Smooth muscle cell (in vitro differentiated cells): ENCODE measurements around the gene BEGAIN. TPM values are rescaled to one million over a fixed set of nuclear protein-coding genes. Genes with fewer than 3 reads are reported as not detected.

Experiments
- DNase-seq: peaks from one replicate; lab custom pipeline; 2025; ENCODE audit not compliant: unreplicated experiment; lab: John Stamatoyannopoulos, UW
- H2AFZ ChIP-seq: fragments of 200-600 bp; sonication (generic); 2 replicates; pipeline ENCODE4 v1.6.0; 2016; ENCODE audit warnings: antibody characterized with exemption, low read depth, mild to moderate bottlenecking
- H3F3A ChIP-seq: fragments of 200-600 bp; sonication (generic); 2 replicates; pipeline ENCODE4 v1.6.0; 2017; ENCODE audit warnings: antibody characterized with exemption, low read depth
- H3K27ac ChIP-seq: fragments of 200-600 bp; sonication (generic); 2 replicates; pipeline ENCODE4 v1.5.1; 2016; ENCODE audit warnings: low read depth, mild to moderate bottlenecking
- H3K27me3 ChIP-seq: fragments of 200-600 bp; sonication (generic); 2 replicates; pipeline ENCODE4 v1.6.1; 2016; ENCODE audit warnings: low read depth, mild to moderate bottlenecking
- H3K36me3 ChIP-seq: fragments of 200-600 bp; sonication (generic); 2 replicates; pipeline ENCODE4 v1.5.1; 2016; ENCODE audit warnings: low read depth
- H3K4me1 ChIP-seq: fragments of 200-600 bp; sonication (generic); 2 replicates; pipeline ENCODE4 v1.5.1; 2016; ENCODE audit warnings: low read depth
- H3K4me2 ChIP-seq: fragments of 200-600 bp; sonication (generic); 2 replicates; pipeline ENCODE4 v1.6.0; 2016; ENCODE audit warnings: mild to moderate bottlenecking
- H3K4me3 ChIP-seq: fragments of 200-600 bp; sonication (generic); 2 replicates; pipeline ENCODE4 v1.5.1; 2016; ENCODE audit warnings: mild to moderate bottlenecking
- H3K79me2 ChIP-seq: fragments of 200-600 bp; sonication (generic); 2 replicates; pipeline ENCODE4 v1.6.0; 2016; ENCODE audit warnings: low read depth, mild to moderate bottlenecking
- H3K9ac ChIP-seq: fragments of 200-600 bp; sonication (generic); 2 replicates; pipeline ENCODE4 v1.6.0; 2016; ENCODE audit warnings: low read depth
- H3K9me3 ChIP-seq: fragments of 200-600 bp; sonication (generic); replicated peaks from 2 replicates; pipeline ENCODE4 v1.5.1; 2016; ENCODE audit warnings: low read depth
- H4K20me1 ChIP-seq: fragments of 200-600 bp; sonication (generic); 2 replicates; pipeline ENCODE4 v1.6.0; 2016; ENCODE audit warnings: low read depth
- WGBS: methylation state at CpG from one replicate; pipeline ENCODE4 v1.1.7; 2016; ENCODE audit warnings: low lambda C conversion rate; 5-methylcytosine and 5-hydroxymethylcytosine counted together
- polyA plus RNA-seq: library from polyadenylated mRNA; unstranded; fragments of >200 nt; fragmentation: Nextera tagmentation; extraction: Ambion mirVana; gene quantifications from 2 replicates; pipeline ENCODE4 v1.2.1, GENCODE V29; 2016
- total RNA-seq: library from RNA; depleted of rRNA; stranded (reverse); fragments of >200 nt; gene quantifications from 2 replicates; pipeline ENCODE4 v1.2.3, GENCODE V29; 2014
- TF ChIP-seq, protein P1 (sequence below): fragments of 200-600 bp; sonication (generic); IDR thresholded peaks from 2 replicates; pipeline ENCODE4 v1.5.1; 2017; ENCODE audit warnings: borderline replicate concordance, mild to moderate bottlenecking, antibody characterized with exemption; ENCODE audit not compliant: insufficient read depth, poor library complexity, severe bottlenecking

BEGAIN gene, protein sequence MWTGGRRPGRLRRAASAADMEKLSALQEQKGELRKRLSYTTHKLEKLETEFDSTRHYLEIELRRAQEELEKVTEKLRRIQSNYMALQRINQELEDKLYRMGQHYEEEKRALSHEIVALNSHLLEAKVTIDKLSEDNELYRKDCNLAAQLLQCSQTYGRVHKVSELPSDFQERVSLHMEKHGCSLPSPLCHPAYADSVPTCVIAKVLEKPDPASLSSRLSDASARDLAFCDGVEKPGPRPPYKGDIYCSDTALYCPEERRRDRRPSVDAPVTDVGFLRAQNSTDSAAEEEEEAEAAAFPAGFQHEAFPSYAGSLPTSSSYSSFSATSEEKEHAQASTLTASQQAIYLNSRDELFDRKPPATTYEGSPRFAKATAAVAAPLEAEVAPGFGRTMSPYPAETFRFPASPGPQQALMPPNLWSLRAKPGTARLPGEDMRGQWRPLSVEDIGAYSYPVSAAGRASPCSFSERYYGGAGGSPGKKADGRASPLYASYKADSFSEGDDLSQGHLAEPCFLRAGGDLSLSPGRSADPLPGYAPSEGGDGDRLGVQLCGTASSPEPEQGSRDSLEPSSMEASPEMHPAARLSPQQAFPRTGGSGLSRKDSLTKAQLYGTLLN
- total RNA-seq (3.1 and 4.7 TPM in 2 replicates), polyA plus RNA-seq (8.5 and 11.7 TPM in 2 replicates)

DNA sequence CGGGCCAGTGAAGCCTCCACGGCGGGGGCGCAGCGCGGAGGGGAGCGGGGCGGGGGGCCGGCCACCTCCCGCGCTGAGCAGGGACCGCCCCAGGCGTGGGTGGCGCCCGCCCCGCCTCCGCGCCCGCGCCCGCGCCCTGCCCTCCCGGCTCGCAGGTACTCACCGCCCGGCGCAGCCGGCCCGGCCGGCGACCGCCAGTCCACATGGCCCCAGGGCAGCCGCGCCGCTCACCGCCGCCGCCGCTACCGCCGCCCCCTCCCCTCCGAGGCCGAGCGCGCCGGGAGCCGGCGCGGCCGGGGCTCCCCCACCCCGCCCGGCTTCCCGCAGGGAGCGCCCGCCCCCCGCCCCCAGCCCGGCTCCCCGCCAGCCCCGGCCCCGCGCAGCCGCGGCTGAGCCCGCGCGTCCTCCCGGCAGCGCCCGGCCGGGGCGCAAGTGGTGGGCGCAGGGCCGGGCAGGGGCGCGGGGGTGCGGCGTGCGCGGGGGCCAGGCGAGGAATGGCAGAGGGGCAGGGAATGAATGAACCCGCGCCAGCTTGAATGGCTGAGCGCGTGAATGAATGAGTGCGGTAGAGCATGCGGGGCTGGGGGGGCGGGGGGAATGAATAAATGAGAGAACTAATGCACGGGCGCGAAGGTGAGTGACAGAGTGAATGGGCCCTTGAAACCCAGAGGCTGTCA is at the start of gene BEGAIN:
TSS of gene BEGAIN (minus strand) at position 332 of the 677 bp plus-strand sequence. CDS start at position 205, 127 bp downstream.
- H3K4me1 ChIP-seq, result no peaks in the 10 kb centered on the region
- no peaks in the 10 kb centered on the region for H3K9me3 ChIP-seq
- H3K36me3 ChIP-seq, result no peaks in the 10 kb centered on the region
- no peaks in the 10 kb centered on the region for H3F3A ChIP-seq
- H3K9ac ChIP-seq, result no peak within 1 kb of the TSS
- peak within 1 kb of the TSS; percentile 91 for H2AFZ ChIP-seq
- no peaks in the 10 kb centered on the region for H3K27me3 ChIP-seq
- WGBS, result 17% methylated on average over 6 of the region's 90 CpGs
- H3K79me2 ChIP-seq, result no peaks in the 10 kb centered on the region
- peak within 1 kb of the TSS; percentile 64 for H3K4me3 ChIP-seq
- TF ChIP-seq, protein P1, sequence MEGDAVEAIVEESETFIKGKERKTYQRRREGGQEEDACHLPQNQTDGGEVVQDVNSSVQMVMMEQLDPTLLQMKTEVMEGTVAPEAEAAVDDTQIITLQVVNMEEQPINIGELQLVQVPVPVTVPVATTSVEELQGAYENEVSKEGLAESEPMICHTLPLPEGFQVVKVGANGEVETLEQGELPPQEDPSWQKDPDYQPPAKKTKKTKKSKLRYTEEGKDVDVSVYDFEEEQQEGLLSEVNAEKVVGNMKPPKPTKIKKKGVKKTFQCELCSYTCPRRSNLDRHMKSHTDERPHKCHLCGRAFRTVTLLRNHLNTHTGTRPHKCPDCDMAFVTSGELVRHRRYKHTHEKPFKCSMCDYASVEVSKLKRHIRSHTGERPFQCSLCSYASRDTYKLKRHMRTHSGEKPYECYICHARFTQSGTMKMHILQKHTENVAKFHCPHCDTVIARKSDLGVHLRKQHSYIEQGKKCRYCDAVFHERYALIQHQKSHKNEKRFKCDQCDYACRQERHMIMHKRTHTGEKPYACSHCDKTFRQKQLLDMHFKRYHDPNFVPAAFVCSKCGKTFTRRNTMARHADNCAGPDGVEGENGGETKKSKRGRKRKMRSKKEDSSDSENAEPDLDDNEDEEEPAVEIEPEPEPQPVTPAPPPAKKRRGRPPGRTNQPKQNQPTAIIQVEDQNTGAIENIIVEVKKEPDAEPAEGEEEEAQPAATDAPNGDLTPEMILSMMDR, result no peak
- DNase-seq, result no peak
- H3K4me2 ChIP-seq, result peak within 1 kb of the TSS; percentile 96
- no peak within 1 kb of the TSS for H3K27ac ChIP-seq
- no peaks in the 10 kb centered on the region for H4K20me1 ChIP-seq

DNA sequence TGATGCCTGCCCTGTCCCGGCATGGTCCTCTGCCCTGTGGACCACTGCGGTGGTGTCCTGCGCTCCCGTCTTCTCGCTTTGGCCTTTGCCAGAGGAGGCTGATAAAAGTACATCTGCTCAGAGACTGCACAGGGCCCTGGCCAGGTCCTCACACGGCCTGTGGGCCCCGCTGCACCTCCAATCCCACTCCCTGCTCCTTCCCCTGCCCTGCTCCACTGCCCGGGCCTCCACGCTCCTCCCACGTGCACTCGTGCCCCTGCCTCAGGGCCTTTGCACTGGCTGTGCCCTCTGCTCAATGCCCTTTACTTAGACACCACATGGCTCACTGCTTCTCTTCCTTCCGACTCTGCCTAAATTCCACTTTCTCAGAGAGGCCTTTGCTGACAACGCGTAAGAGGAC is 49.3 kb upstream of the BEGAIN start:
- Histone ChIP-seq H3K4me1 (no peaks in the 10 kb centered on the region), H3K9ac (no peak overlapping the region), H4K20me1 (no peaks in the 10 kb centered on the region), H3K27me3 (peaks cover 5% of the 10 kb centered on the region), H3K27ac (no peak overlapping the region), H3K9me3 (no peaks in the 10 kb centered on the region), H3K4me2 (no peak overlapping the region), H3K4me3 (no peak overlapping the region), H3K79me2 (no peaks in the 10 kb centered on the region), H3F3A (no peaks in the 10 kb centered on the region), H3K36me3 (no peaks in the 10 kb centered on the region), H2AFZ (no peak overlapping the region)
- TF ChIP-seq, protein P1, result no peak
- 93% methylated on average over 12 of the region's 14 CpGs for WGBS
- DNase-seq, result no peak

DNA sequence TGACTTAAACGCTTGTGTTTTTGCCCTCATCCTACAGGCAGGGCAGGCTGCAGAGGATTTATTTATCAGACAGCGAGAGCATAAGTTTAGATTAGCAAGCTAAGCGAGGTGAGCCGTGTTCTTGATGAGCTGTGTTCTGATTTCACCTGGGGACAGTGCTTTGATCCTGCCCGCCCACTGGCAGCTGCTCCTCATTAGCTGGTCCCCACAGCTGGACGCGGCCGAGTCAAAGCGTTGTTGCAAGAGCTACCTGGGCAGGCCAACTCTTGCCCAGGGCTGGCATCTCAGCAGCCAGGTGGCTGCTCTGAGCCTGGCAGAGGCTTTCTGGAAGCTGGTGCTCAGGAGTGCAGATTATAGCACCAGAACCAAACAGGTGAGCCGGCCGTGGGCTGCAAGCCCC is 46.8 kb upstream of the BEGAIN start:
- 88% methylated on average over 11 of the region's 11 CpGs for WGBS
- no peaks in the 10 kb centered on the region for H3K9me3 ChIP-seq

More for the DNA sequence above, 46.8 kb upstream of the BEGAIN start:
- Histone ChIP-seq H3K4me1 (no peaks in the 10 kb centered on the region), H3K9ac (no peak overlapping the region), H3K4me3 (no peak overlapping the region), H4K20me1 (no peaks in the 10 kb centered on the region), H3K27ac (no peak overlapping the region), H3K4me2 (no peak overlapping the region), H3K79me2 (no peaks in the 10 kb centered on the region), H3F3A (no peaks in the 10 kb centered on the region), H3K27me3 (peaks cover 5% of the 10 kb centered on the region), H2AFZ (no peak overlapping the region), H3K36me3 (no peaks in the 10 kb centered on the region)
- TF ChIP-seq, protein P1, result no peak
- no peak for DNase-seq
